Activated naive CD8-positive, alpha-beta T cell treated with anti-CD3 and anti-CD28 coated beads, Interleukin-2, amount 50 U/mL, for 24 hours (primary cell): ENCODE measurements around the gene PLEKHA4.
"Not testable (repeated sequence)": the region's sequence is repeated elsewhere in the genome, so short reads cannot be mapped to it uniquely, and the experiment has no call there.

Experiments
- ATAC-seq: fragments of 150-1000 bp; cut with Tn5 transposase; one replicate; pipeline ENCODE4 v1.10.0; 2021
- DNase-seq: peaks from one replicate; pipeline ENCODE4 v3.0.0; 2021
- H3K27ac Mint-ChIP-seq: one replicate; pipeline ENCODE4 v1.8.0; 2021; ENCODE audit warnings: mild to moderate bottlenecking, mixed read lengths
- H3K27me3 Mint-ChIP-seq: one replicate; pipeline ENCODE4 v1.8.0; 2021; ENCODE audit warnings: mixed read lengths
- H3K36me3 Mint-ChIP-seq: one replicate; pipeline ENCODE4 v1.8.0; 2021; ENCODE audit warnings: low read depth, mixed read lengths
- H3K4me1 Mint-ChIP-seq: one replicate; pipeline ENCODE4 v1.8.0; 2021; ENCODE audit warnings: mixed read lengths
- H3K4me3 Mint-ChIP-seq: one replicate; pipeline ENCODE4 v1.8.0; 2021; ENCODE audit warnings: mild to moderate bottlenecking, moderate library complexity, mixed read lengths
- H3K9me3 Mint-ChIP-seq: one replicate; pipeline ENCODE4 v1.8.0; 2021; ENCODE audit warnings: mixed read lengths

PLEKHA4 gene

GRCh38 chr19:48795685-48796070 is 72.7 kb downstream of the PLEKHA4 start:
- no peak for ATAC-seq
- no peak for DNase-seq
- no peaks in the 10 kb centered on the region for H3K27me3 Mint-ChIP-seq

GRCh38 chr19:48795055-48795684 is 73.2 kb downstream of the PLEKHA4 start:
- no peaks in the 10 kb centered on the region for H3K36me3 Mint-ChIP-seq
- peak overlapping the region; percentile 77 for H3K27ac Mint-ChIP-seq
- no peaks in the 10 kb centered on the region for H3K9me3 Mint-ChIP-seq
- DNase-seq, result peak; percentile 84
- peak overlapping the region; percentile 82 for H3K4me3 Mint-ChIP-seq
- H3K27me3 Mint-ChIP-seq, result no peaks in the 10 kb centered on the region
- peaks cover 4% of the 10 kb centered on the region for H3K4me1 Mint-ChIP-seq
- peak; percentile 98 for ATAC-seq

More at GRCh38 chr19:48795685-48796070, 72.7 kb downstream of the PLEKHA4 start:
- peak overlapping the region; percentile 77 for H3K27ac Mint-ChIP-seq
- H3K4me1 Mint-ChIP-seq, result peaks cover 4% of the 10 kb centered on the region
- H3K9me3 Mint-ChIP-seq, result no peaks in the 10 kb centered on the region
- H3K4me3 Mint-ChIP-seq, result peak overlapping the region; percentile 82
- no peaks in the 10 kb centered on the region for H3K36me3 Mint-ChIP-seq

- Mint-ChIP-seq H3K27me3 (no peaks in the 10 kb centered on the region), H3K4me1 (peaks cover 4% of the 10 kb centered on the region), H3K9me3 (no peaks in the 10 kb centered on the region), H3K27ac (no peak overlapping the region), H3K4me3 (no peak overlapping the region), H3K36me3 (no peaks in the 10 kb centered on the region)
- ATAC-seq (no peak), DNase-seq (no peak)
Measured at GRCh38 chr19:48794291-48794690, 74.1 kb downstream of the PLEKHA4 start.

- Mint-ChIP-seq H3K27ac (no peak overlapping the region), H3K4me1 (peaks cover 4% of the 10 kb centered on the region), H3K36me3 (no peaks in the 10 kb centered on the region), H3K4me3 (no peak overlapping the region), H3K9me3 (no peaks in the 10 kb centered on the region), H3K27me3 (no peaks in the 10 kb centered on the region)
- DNase-seq (no peak), ATAC-seq (no peak)
Measured at GRCh38 chr19:48793271-48793670, 75.1 kb downstream of the PLEKHA4 start.

GRCh38 chr19:48787331-48787730 is 81.1 kb downstream of the PLEKHA4 start:
- not testable (repeated sequence) for H3K27me3 Mint-ChIP-seq, H3K27ac Mint-ChIP-seq, H3K36me3 Mint-ChIP-seq, DNase-seq, H3K4me3 Mint-ChIP-seq, ATAC-seq, H3K4me1 Mint-ChIP-seq, H3K9me3 Mint-ChIP-seq
